Activated naive CD8-positive, alpha-beta T cell treated with anti-CD3 and anti-CD28 coated beads, Interleukin-2, amount 50 U/mL, for 16 hours (primary cell): ENCODE results near the gene BHLHE40.
"Not testable (repeated sequence)": the region's sequence is repeated elsewhere in the genome, so short reads cannot be mapped to it uniquely, and the experiment has no call there.

Experiments
- DNase-seq: peaks from one replicate; pipeline ENCODE4 v3.0.0-alpha.2; 2020; ENCODE audit warnings: low read depth, low spot score

Gene BHLHE40

DNA sequence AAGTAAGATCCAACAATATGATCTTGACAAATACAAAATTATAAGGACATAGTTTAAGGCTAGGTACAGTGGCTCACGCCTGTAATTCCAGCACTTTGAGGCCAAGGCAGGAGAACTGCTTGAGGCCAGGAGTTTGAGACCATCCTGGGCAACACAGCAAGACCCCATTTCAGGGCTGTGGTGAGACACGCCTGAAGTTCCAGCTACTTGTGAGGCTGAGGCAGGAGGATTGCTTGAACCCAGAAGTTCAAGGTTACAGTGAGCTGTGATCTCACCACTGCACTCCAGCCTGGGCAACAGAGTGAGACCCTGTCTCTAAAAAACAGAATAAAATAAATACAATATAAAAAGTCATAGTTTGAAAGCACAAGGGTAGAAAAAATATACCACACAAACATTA lies 17.4 kb upstream of the BHLHE40 start:
- DNase-seq, result not testable (repeated sequence)

DNA sequence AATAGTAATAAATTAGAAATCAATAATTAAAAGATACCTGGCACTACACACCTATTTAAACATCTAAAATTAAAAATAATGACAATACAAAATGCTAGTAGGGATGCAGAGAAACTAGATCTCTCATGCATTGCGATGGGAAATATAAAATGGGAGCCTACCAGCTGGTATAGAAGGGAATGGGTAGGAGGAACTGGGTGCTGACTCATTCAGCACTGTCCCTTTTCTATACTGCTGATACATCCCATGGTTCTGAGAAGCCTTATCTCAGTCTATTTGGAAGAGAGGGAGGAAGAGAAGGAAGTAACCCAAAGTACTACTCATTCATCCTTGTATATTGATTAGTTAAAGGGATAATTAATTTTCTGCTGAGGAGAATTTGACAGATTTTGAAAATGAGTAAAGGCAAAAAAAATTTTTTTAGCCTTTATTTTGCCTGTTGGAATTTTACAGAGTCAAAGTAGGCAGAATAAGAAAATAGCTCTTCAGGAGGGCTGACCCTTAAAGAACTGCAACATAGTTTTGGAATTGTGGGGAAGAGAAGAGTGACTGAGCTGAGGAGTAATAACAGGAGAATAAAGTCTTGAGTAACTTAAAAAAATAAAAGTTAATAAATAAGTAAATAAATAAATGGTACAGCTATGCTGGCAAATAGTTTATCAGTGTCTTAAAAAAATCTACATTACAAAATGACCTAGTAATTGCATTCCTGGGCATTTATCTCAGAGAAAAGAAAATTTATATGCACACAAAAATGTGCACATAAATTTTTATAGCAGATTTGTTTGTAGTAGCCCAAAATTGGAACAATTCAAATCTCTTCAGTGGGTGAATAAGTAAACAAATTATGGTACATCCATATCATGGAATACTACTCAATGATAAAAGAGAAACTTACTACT lies 15.3 kb upstream of the BHLHE40 start:
- no peak for DNase-seq

GRCh38 chr3:4966006-4966405 lies 13.2 kb upstream of the BHLHE40 start:
- not testable (repeated sequence) for DNase-seq

- DNase-seq, result not testable (repeated sequence)
Measured at GRCh38 chr3:4967683-4968082, 11.6 kb upstream of the BHLHE40 start.

DNA sequence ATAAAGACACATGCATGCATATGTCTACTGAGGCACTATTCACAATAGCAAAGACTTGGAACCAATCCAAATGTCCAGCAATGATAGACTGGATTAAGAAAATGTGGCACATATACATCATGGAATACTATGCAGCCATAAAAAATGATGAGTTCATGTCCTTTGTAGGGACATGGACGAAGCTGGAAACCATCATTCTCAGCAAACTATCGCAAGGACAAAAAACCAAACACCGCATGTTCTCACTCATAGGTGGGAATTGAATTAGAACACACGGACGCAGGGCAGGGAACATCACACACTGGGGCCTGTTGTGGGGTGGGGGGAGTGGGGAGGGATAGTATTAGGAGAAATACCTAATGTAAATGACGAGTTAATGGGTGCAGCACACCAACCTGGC lies 7.8 kb upstream of the BHLHE40 start:
- DNase-seq, result not testable (repeated sequence)

DNA sequence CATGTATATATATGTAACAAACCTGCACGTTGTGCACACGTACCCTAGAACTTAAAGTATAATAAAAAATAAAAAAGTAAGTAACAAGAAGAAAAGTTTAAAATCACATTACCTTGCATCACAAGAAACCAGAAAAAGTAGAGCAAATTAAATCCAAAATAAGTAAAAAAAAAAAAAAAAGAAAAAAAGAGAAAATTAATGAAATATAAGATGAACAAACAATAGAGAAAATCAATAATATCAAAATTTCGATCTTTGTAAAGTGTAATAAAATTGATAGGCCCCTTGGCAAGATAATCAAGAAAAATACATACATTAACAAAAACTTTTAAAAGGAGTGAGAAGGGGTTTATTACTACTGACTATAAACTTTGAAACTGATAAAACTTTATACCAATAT lies 7.4 kb upstream of the BHLHE40 start:
- DNase-seq, result no peak

DNA sequence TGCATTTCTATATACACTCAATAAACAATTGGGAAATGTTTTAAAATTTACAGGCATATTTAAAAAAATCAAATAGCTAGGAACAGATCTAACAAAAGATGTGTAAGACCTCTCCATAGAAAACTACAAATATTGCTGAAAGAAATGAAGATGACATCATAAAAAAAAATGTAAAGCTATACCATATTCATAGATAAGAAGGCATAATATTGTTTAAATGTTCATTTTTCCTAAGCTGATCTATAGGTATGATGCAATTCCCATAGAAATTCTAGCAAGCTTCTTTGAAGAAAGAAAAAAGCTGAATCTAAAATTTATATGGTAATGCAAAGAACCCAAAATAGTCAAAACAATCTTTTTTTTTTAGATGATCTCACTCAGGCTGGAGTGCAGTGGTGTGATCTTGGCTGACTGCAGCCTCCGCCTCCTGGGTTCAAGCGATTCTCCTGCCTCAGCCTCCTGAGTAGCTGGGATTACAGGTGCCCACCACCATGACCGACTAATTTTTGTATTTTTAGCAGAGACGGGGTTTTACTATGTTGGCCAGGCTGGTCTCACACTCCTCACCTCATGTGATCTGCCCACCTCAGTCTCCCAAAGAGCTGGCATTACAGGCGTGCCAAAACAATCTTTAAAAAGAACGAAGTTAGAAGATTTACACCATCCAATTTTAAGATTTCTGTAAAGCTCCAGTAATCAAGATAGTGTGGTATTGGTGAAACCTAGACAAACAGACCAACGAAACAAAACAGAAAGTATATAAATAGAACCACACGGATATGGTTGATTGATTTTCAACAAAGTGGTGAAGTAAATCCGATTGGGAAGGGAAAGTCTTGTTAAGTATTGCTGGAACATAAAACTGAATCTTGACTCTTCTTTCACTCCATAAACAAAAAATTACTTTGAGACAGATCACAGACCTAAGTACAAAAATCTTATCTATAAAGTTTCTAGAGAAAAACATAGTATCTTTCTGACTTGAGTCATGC lies 6.3 kb upstream of the BHLHE40 start:
- no peak for DNase-seq

DNA sequence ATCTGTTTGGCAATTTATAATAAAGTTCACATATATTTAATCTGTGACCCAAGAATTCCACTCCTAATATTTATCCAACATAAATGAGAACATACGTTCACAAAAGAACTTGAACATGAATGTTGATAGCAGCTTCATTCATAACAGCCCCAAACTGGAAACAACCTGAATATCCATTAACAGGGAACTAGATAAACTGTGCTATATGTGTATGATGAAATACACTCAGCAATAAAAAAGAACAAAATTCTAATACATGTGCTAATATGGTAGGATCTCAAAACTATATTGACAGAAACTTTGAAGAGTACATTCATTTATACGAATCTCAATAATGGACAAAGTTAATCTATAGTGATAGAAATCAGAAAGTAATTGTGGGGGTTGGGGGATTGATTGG lies 5.1 kb upstream of the BHLHE40 start:
- no peak for DNase-seq

DNA sequence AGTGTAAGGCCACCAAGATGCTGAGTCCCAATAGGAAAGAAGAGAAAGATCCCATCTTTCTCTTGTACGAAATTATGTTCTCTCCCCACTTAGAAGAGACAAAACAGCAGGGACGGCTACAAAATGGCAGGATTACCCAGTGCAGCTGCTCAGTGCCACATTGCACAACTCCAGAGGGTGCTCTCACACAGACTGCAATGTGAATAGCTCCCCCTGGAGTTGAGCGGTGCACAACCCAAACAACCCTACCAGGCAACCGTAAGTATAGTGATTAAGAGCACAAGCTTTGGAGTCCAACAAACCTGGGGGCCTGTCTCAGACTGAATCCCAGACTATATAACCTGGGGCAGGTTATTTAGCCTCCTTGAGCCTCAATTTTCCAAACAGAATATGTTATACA lies 3.1 kb upstream of the BHLHE40 start:
- no peak for DNase-seq

DNA sequence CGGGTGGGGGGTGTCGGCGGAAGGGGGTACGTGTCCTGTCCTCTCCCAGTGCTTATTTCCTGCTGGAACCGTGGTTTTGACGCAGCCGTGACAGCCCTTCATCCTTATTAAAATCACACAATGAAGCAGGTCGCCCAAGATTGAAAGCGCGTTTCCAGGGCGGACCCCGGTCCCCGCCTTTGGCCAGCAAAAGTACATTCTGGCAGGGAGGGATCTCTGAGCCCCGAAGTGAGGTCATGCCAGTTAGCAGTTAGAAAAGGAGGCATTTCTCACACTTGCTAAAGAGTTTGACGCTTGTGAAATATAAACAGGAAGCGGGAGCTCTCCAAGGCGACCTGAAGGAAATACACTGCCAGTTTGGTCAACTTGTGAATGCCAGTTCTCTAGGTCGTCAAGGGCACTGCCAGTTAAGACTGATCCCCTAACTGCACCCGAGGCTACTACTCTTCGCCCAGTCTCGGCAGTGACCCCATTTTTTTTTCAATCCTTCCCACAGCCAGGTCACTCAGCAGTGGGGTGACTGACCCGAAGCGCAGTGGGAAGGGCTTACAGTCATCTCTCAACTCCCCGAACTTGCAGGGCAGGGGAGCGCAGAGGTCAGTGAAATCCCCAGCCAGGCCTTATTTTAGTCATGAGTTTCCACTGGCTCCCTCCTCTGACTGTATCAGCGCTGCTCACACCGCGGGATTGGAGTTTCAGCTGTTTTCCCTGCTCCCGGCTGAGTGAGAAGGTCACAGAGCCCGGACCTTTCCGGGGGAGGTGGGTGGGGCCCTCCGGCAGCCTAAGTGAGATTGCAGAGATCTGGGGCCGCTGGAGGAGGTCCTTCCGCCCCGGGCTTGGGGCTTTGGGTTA lies 2.0 kb upstream of the BHLHE40 start:
- no peak for DNase-seq

DNA sequence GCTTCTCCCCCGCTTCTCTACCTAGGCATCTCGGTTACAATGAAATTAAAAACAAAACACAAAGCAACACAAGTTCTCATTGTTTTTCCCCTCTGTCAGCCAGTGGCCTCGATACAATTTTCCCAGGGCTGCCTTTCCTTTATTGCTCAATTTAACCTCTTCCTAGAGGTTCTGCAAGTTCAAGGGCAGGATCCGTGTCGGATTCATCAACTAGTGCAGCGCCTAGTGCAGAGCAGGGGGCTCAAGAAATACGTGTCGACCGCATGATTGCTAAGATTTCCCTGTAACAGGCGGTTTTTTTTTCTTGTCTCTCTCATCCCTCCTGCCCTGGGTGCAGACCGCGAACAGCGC lies 1.4 kb upstream of the BHLHE40 start:
- DNase-seq, result no peak

DNA sequence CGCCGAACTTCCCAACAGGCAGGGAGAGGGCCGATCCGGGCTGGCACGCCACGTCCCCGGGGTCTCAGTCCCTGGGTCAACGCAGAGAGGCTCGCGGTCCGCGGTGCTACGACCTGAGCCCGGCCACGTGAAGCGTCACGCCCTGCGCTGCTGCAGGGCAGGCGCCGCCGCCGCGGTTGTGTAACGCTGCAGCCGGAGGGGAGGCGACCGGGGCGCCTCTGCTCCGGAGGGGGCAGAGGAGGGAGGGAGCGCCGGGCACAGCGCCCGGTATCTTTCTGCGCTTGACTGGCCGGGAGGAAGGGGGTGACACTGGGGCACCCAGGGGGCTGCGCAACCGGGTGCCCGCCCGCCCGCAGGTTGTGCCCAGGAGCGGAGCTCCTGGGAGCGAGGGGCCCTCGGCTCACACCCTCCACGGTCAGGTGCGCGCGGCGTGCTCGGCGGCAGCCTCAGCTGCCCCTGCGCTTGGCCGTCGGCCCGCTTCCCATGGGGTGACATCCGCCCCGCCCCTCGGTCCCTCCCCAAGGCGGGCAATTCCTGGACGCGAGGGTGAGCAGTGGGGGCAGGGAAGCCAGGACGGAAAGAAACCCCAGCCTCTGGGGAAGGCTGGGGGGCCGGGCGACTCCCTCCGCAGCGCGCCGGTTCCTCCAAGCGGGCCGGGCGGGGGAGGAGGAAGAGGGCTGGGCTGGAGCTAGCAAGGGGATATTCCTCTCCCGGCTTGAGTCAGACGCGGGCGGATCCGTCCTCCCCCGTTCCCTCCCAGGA lies 852 bp upstream of the BHLHE40 start:
- peak; percentile 75 for DNase-seq

DNA sequence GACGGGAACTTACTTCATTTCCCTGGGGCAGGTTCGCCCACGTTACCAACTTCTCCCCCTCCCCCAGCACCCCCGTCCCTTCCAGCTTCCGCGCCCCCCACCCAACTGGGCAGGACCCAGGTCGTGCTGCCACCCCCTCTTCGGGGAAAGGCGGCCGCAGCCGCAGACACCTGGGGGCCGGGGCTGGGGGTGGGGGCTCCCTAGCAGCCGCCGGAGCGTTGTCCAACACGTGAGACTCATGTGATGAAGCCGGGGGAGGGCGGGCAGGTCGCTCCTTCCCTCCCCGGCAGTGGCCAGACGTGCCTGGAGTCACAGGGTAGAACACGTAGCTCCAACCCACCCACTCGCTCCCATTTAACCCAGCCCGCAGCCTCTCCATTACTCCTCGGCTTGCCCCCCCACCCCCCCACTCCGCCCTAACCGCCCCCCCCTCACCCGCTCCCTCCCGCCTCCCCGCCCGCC lies 240 bp upstream of the BHLHE40 start:
- peak; percentile 89 for DNase-seq

- peak; percentile 84 for DNase-seq
Measured at GRCh38 chr3:4980229-4981203, 1.3 kb downstream of the BHLHE40 start.

GRCh38 chr3:4981294-4981664 lies 2.0 kb downstream of the BHLHE40 start:
- DNase-seq, result no peak

DNA sequence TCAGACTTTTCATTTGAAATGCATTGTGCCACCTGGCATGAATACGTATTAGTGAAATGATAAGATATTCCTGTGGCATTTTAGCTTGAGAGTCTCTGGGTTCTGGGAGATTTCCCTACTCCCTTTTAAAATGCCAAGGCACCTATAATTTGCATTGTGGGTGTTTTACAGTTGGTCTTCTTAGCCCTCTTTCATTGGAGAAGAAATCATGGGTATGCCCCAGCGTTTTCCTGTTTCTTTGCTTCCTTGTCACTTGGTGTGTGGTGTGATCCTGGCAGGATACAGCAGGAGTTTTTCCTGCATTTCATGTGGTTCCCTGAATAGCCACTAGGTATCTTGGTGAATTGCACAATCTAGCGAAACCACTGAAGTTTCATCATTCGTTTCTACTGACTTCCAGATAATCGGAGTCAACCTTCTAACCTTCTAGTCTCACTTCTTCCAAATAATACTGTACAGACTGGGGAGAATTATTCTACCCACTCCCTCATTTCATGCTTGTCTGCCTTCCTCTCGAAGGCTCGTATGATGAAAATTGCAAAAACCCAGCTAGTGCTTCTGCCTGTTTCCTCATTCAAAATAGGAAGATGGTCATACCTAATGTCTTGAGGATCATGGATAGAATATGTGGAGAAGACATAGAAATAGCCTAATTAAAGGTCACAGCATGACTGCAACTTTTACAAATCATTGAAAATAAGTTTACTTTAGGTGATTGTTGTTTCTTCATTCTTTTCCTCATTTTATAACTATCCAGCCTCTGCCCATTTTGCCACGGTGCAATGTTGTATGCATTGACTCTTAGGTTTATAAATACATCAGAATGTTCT lies 2.6 kb downstream of the BHLHE40 start:
- DNase-seq, result no peak

DNA sequence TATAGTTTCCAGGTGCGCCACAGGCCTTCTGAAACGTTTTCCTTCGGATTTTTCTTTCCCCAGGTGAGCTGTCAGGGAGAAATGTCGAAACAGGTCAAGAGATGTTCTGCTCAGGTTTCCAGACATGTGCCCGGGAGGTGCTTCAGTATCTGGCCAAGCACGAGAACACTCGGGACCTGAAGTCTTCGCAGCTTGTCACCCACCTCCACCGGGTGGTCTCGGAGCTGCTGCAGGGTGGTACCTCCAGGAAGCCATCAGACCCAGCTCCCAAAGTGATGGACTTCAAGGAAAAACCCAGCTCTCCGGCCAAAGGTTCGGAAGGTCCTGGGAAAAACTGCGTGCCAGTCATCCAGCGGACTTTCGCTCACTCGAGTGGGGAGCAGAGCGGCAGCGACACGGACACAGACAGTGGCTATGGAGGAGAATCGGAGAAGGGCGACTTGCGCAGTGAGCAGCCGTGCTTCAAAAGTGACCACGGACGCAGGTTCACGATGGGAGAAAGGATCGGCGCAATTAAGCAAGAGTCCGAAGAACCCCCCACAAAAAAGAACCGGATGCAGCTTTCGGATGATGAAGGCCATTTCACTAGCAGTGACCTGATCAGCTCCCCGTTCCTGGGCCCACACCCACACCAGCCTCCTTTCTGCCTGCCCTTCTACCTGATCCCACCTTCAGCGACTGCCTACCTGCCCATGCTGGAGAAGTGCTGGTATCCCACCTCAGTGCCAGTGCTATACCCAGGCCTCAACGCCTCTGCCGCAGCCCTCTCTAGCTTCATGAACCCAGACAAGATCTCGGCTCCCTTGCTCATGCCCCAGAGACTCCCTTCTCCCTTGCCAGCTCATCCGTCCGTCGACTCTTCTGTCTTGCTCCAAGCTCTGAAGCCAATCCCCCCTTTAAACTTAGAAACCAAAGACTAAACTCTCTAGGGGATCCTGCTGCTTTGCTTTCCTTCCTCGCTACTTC lies 3.8 kb downstream of the BHLHE40 start:
- DNase-seq, result no peak
